Kidney epithelial cell (primary cell): ENCODE data around the gene GPR42. TPM values are rescaled to one million over a fixed set of nuclear protein-coding genes. Genes with fewer than 3 reads are reported as not detected.
"Not testable (repeated sequence)": the region's sequence is repeated elsewhere in the genome, so short reads cannot be mapped to it uniquely, and the experiment has no call there.

Experiments used
- DNase-seq: peaks from one replicate; pipeline ENCODE4 v3.0.0-alpha.2; 2010; ENCODE audit warnings: low read depth
- H3K27me3 ChIP-seq: 2 replicates; pipeline ENCODE4 v1.6.0; 2011; ENCODE audit warnings: low read length; ENCODE audit not compliant: control insufficient read depth, insufficient read depth
- H3K36me3 ChIP-seq: 2 replicates; pipeline ENCODE4 v1.5.1; 2011; ENCODE audit warnings: low read length; ENCODE audit not compliant: control insufficient read depth, insufficient read depth
- H3K4me3 ChIP-seq: 2 replicates; pipeline ENCODE4 v1.5.1; 2011; ENCODE audit warnings: low read depth, mild to moderate bottlenecking, control low read depth, low read length
- CTCF ChIP-seq: IDR thresholded peaks from 2 replicates; pipeline ENCODE4 v1.5.1; 2011; ENCODE audit warnings: mild to moderate bottlenecking, moderate library complexity, low read length, control low read depth, inconsistent platforms; ENCODE audit not compliant: insufficient read depth, poor library complexity, severe bottlenecking
- total RNA-seq: library from RNA; depleted of rRNA; stranded (reverse); fragments of >200 nt; gene quantifications from 2 replicates; pipeline ENCODE4 v1.2.3, GENCODE V29; 2015

Gene GPR42
- total RNA-seq, 1 donor from 2014 or later: not detected

- Histone ChIP-seq H3K27me3 (no peaks in the 10 kb centered on the region), H3K36me3 (no peaks in the 10 kb centered on the region), H3K4me3 (no peak overlapping the region)
- no peak for DNase-seq
- no peak for TF ChIP-seq CTCF
Observed at GRCh38 chr19:35375505-35376307, 4.8 kb downstream of the GPR42 start.

- H3K36me3 ChIP-seq: no peaks in the 10 kb centered on the region
- H3K27me3 ChIP-seq: no peaks in the 10 kb centered on the region
- no peak overlapping the region for H3K4me3 ChIP-seq
- DNase-seq: no peak
- TF ChIP-seq CTCF: no peak
Observed at GRCh38 chr19:35377656-35378055, 6.8 kb downstream of the GPR42 start.

GRCh38 chr19:35378356-35378755 lies 7.5 kb downstream of the GPR42 start:
- H3K4me3 ChIP-seq: no peak overlapping the region
- no peak for TF ChIP-seq CTCF
- DNase-seq: no peak
- no peaks in the 10 kb centered on the region for H3K36me3 ChIP-seq
- no peaks in the 10 kb centered on the region for H3K27me3 ChIP-seq

- not testable (repeated sequence) for H3K27me3 ChIP-seq, H3K4me3 ChIP-seq, H3K36me3 ChIP-seq, DNase-seq
Observed at GRCh38 chr19:35379545-35379944, 8.7 kb downstream of the GPR42 start.

GRCh38 chr19:35379992-35380391 lies 9.1 kb downstream of the GPR42 start:
- DNase-seq: no peak
- no peaks in the 10 kb centered on the region for H3K36me3 ChIP-seq
- TF ChIP-seq CTCF: no peak
- no peak overlapping the region for H3K4me3 ChIP-seq
- no peaks in the 10 kb centered on the region for H3K27me3 ChIP-seq

GRCh38 chr19:35380450-35381124 lies 9.7 kb downstream of the GPR42 start:
- no peaks in the 10 kb centered on the region for H3K27me3 ChIP-seq
- DNase-seq: no peak
- no peak overlapping the region for H3K4me3 ChIP-seq
- no peaks in the 10 kb centered on the region for H3K36me3 ChIP-seq
- TF ChIP-seq CTCF: no peak
